Suprapubic skin (tissue), 4 donors: ENCODE measurements around the gene GGN.

Experiments
- EP300 ChIP-seq: sonication (generic); formaldehyde crosslinking; IDR thresholded peaks from one replicate; pipeline ENCODE4 v1.6.1; 2017; ENCODE audit warnings: antibody characterized with exemption
- POLR2AphosphoS5 ChIP-seq, 3 donors: sonication (generic); formaldehyde crosslinking; IDR thresholded peaks; one replicate each; pipeline ENCODE4 v1.6.1; 2017; ENCODE audit warnings: antibody characterized with exemption in 3 of 3

- TF ChIP-seq POLR2AphosphoS5 (IDR thresholded peaks at IDR 0.05) (no peak), EP300 (no peak)
Measured at GRCh38 chr19:38389957-38390924, 2.4 kb upstream of the GGN start.
